Measurements from ENCODE around the gene RALBP1. TPM values are rescaled to one million over a fixed set of nuclear protein-coding genes. Genes with fewer than 3 reads are reported as not detected.

RALBP1 gene
- total and polyA plus RNA-seq, 2 of the 4 experiments (the other 2 are of a cell fraction), result 30.6 to 38.2 TPM

DNA sequence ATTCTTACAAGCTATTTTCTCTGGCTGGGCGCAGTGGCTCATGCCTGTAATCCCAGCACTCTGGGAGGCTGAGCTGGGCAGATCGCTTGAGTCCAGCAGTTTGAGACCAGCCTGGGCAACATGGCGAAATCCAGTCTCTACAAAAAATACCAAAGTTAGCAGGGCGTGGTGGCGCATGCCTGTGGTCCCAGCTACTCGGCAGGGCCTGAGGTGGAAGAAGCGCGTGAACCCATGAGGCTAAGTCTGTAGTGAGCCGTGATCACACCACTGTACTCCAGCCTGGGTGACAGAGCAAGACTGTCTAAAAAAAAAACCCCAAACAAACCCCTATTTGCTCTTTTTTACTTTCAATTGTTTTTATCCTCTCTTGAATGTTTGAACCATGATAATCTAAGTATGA lies 102.0 kb downstream of the RALBP1 start:
- Histone ChIP-seq H3K36me3 (ENCODE audit: control insufficient read depth, insufficient read depth, low read length) (peaks cover 18% of the 10 kb centered on the region), H2AK9ac (replicated peaks; ENCODE audit: low read depth, low read length, poor library complexity) (no peak overlapping the region), H2AK5ac (ENCODE audit: low read depth, low read length) (no peak overlapping the region), H3K23ac (ENCODE audit: low read depth, low read length) (no peak overlapping the region), H2AFZ (replicated peaks; ENCODE audit: low read length, poor library complexity) (no peak overlapping the region), H3K9ac (ENCODE audit: low read depth, low read length) (no peak overlapping the region), H2BK5ac (ENCODE audit: low read depth, low read length, poor library complexity, severe bottlenecking) (no peak overlapping the region), H3K4me3 (ENCODE audit: insufficient read depth, low read depth, low read length) (no peak overlapping the region), H4K5ac (ENCODE audit: low read depth, low read length) (no peak overlapping the region), H3K14ac (replicated peaks; ENCODE audit: low read depth, low read length) (no peak overlapping the region), H3K79me1 (ENCODE audit: low read depth in 1 of 2, low read length in 2 of 2) (peaks cover 12 to 41% of the 10 kb centered on the region in 2 experiments), H3K4me2 (ENCODE audit: low read depth, low read length) (no peak overlapping the region), H4K91ac (ENCODE audit: insufficient read depth, low read depth, low read length) (no peak overlapping the region), H3K4ac (ENCODE audit: low read depth, low read length) (no peak overlapping the region), H3K9me1 (ENCODE audit: insufficient read depth, low read length) (peaks cover 3% of the 10 kb centered on the region; the same call in 1 of the 2 replicates), H3K18ac (ENCODE audit: low read depth, low read length) (no peak overlapping the region), H3K27ac (ENCODE audit: insufficient read depth, low read length) (no peak overlapping the region), H4K20me1 (ENCODE audit: insufficient read depth, low read length) (peaks cover 6% of the 10 kb centered on the region; the same call in 1 of the 2 replicates), H2BK20ac (ENCODE audit: low read depth, low read length) (no peak overlapping the region), H3K27me3 (ENCODE audit: control insufficient read depth, insufficient read depth, low read length) (no peaks in the 10 kb centered on the region), H2BK120ac (ENCODE audit: low read depth, low read length) (no peak overlapping the region), H3K9me3 (ENCODE audit: control insufficient read depth, insufficient read depth, low read length) (no peaks in the 10 kb centered on the region), H3K4me1 (ENCODE audit: control insufficient read depth, insufficient read depth, low read length) (peaks cover 4% of the 10 kb centered on the region; the same call in 1 of the 2 replicates), H4K8ac (ENCODE audit: low read depth in 2 of 2, low read length in 2 of 2) (no peak overlapping the region), H3K56ac (ENCODE audit: extremely low read depth, insufficient read depth, low read length) (no peak overlapping the region), H2BK15ac (ENCODE audit: low read depth, low read length) (no peak overlapping the region)
- ChIA-PET POLR2A (ENCODE audit: unreplicated experiment) (interaction anchor here (0.6 kb wide), 1 partner anchor 476 kb away, joined by 5 read pairs; no protein-coding TSS in a partner anchor), CTCF (no interaction called here)
- in situ Hi-C loops (cut with MboI; ENCODE audit: low sequenced_read_pairs) (no loop called here), dilution Hi-C loops (cut with HindIII; ENCODE audit: low sequenced_read_pairs, unreplicated experiment) (no loop called here), intact Hi-C loops (cut with micrococcal nuclease) (loop anchor here (5.0 to 10.0 kb wide), 3 partner anchors 195 to 377 kb away; partner anchors contain the start of gene VAPA)
- WGBS, 2 experiments (ENCODE audit: extremely low coverage in 2 of 2, insufficient read length in 1 of 2), result 100% methylated on average over 1 of the region's 9 CpGs; no CpG with 5 or more reads in 1 of the 2 experiments
- TF ChIP-seq SMC3 (IDR thresholded peaks at IDR 0.05; ENCODE audit: low read depth, low read length), result no peak
- no peak for TF ChIP-seq RCOR1 (IDR thresholded peaks at IDR 0.05; ENCODE audit: insufficient replicate concordance, low read length)
- no peak for TF ChIP-seq RFX5 (IDR thresholded peaks at IDR 0.05; ENCODE audit: low read depth, low read length)
- TF ChIP-seq MAZ (IDR thresholded peaks at IDR 0.05; ENCODE audit: borderline replicate concordance, low read depth, low read length), result no peak
- no peak for TF ChIP-seq CHD1 (IDR thresholded peaks at IDR 0.05; ENCODE audit: low read depth, low read length)
- TF ChIP-seq BHLHE40 (IDR thresholded peaks at IDR 0.05; ENCODE audit: low read depth, low read length), result no peak
- TF ChIP-seq, protein P1, sequence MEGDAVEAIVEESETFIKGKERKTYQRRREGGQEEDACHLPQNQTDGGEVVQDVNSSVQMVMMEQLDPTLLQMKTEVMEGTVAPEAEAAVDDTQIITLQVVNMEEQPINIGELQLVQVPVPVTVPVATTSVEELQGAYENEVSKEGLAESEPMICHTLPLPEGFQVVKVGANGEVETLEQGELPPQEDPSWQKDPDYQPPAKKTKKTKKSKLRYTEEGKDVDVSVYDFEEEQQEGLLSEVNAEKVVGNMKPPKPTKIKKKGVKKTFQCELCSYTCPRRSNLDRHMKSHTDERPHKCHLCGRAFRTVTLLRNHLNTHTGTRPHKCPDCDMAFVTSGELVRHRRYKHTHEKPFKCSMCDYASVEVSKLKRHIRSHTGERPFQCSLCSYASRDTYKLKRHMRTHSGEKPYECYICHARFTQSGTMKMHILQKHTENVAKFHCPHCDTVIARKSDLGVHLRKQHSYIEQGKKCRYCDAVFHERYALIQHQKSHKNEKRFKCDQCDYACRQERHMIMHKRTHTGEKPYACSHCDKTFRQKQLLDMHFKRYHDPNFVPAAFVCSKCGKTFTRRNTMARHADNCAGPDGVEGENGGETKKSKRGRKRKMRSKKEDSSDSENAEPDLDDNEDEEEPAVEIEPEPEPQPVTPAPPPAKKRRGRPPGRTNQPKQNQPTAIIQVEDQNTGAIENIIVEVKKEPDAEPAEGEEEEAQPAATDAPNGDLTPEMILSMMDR (conservative IDR thresholded peaks at IDR 0.05; ENCODE audit: low read depth, low read length), result no peak
- TF ChIP-seq CEBPB (IDR thresholded peaks at IDR 0.05; ENCODE audit: low read depth, low read length), result no peak
- TF ChIP-seq MXI1 (IDR thresholded peaks at IDR 0.05; ENCODE audit: borderline replicate concordance, low read depth, low read length), result no peak
- TF ChIP-seq POLR2A (IDR thresholded peaks at IDR 0.05; ENCODE audit: low read depth, low read length), result no peak
- no peak for TF ChIP-seq NFE2L2 (IDR thresholded peaks at IDR 0.05; ENCODE audit: low read depth, low read length)
- TF ChIP-seq, protein P2, sequence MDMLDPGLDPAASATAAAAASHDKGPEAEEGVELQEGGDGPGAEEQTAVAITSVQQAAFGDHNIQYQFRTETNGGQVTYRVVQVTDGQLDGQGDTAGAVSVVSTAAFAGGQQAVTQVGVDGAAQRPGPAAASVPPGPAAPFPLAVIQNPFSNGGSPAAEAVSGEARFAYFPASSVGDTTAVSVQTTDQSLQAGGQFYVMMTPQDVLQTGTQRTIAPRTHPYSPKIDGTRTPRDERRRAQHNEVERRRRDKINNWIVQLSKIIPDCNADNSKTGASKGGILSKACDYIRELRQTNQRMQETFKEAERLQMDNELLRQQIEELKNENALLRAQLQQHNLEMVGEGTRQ (IDR thresholded peaks at IDR 0.05; ENCODE audit: low read depth, low read length), result no peak
- no peak for TF ChIP-seq FOS (IDR thresholded peaks at IDR 0.05; ENCODE audit: low read depth, low read length)
- no peak for TF ChIP-seq RAD21 (IDR thresholded peaks at IDR 0.05; ENCODE audit: low read length)
- TF ChIP-seq, protein P3, sequence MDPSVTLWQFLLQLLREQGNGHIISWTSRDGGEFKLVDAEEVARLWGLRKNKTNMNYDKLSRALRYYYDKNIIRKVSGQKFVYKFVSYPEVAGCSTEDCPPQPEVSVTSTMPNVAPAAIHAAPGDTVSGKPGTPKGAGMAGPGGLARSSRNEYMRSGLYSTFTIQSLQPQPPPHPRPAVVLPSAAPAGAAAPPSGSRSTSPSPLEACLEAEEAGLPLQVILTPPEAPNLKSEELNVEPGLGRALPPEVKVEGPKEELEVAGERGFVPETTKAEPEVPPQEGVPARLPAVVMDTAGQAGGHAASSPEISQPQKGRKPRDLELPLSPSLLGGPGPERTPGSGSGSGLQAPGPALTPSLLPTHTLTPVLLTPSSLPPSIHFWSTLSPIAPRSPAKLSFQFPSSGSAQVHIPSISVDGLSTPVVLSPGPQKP (IDR thresholded peaks at IDR 0.05; ENCODE audit: borderline replicate concordance, low read depth, low read length), result no peak
- BruUV-seq (replicated peaks), result no TSS peak
- ATAC-seq (ENCODE audit: low read depth), result no peak
- no peak for DNase-seq
